ENCODE results near the gene LIFR.

Gene LIFR

GRCh38 chr5:38515646-38516045, 40.8 kb downstream of the LIFR start:
- DNase-seq = no peak

- no peak for DNase-seq
Observed at GRCh38 chr5:38515092-38515491, 41.4 kb downstream of the LIFR start.

- DNase-seq = no peak
Observed at GRCh38 chr5:38509185-38509584, 47.3 kb downstream of the LIFR start.

GRCh38 chr5:38506302-38506701, 50.1 kb downstream of the LIFR start:
- no peak for DNase-seq

GRCh38 chr5:38500573-38501260, 55.7 kb downstream of the LIFR start:
- DNase-seq = no peak

GRCh38 chr5:38497946-38498345, 58.5 kb downstream of the LIFR start:
- DNase-seq = no peak

GRCh38 chr5:38494763-38495162, 61.7 kb downstream of the LIFR start:
- no peak for DNase-seq

- no peak for DNase-seq
Observed at GRCh38 chr5:38494175-38494574, 62.3 kb downstream of the LIFR start.

- DNase-seq = no peak
Observed at GRCh38 chr5:38483805-38484398, 72.5 kb downstream of the LIFR start.

- DNase-seq = no peak
Observed at GRCh38 chr5:38479315-38479904, 77.0 kb downstream of the LIFR start.

- DNase-seq = no peak
Observed at GRCh38 chr5:38478878-38479277, 77.6 kb downstream of the LIFR start.

GRCh38 chr5:38478166-38478565, 78.3 kb downstream of the LIFR start:
- no peak for DNase-seq

GRCh38 chr5:38473008-38473407, 83.4 kb downstream of the LIFR start:
- no peak for DNase-seq

GRCh38 chr5:38472541-38472940, 83.9 kb downstream of the LIFR start:
- DNase-seq = no peak

- DNase-seq = no peak
Observed at GRCh38 chr5:38471709-38472108, 84.7 kb downstream of the LIFR start.

GRCh38 chr5:38469707-38470267, 86.7 kb downstream of the LIFR start:
- no peak for DNase-seq

- no peak for DNase-seq
Observed at GRCh38 chr5:38468978-38469706, 87.3 kb downstream of the LIFR start.

- DNase-seq = no peak
Observed at GRCh38 chr5:38468202-38468673, 88.2 kb downstream of the LIFR start.

- DNase-seq = no peak
Observed at GRCh38 chr5:38467353-38468040, 88.9 kb downstream of the LIFR start.

GRCh38 chr5:38466424-38467189, 89.8 kb downstream of the LIFR start:
- no peak for DNase-seq

GRCh38 chr5:38465702-38466423, 90.6 kb downstream of the LIFR start:
- no peak for DNase-seq
